ENCODE data around the gene CIAPIN1.

The CIAPIN1 gene

DNA sequence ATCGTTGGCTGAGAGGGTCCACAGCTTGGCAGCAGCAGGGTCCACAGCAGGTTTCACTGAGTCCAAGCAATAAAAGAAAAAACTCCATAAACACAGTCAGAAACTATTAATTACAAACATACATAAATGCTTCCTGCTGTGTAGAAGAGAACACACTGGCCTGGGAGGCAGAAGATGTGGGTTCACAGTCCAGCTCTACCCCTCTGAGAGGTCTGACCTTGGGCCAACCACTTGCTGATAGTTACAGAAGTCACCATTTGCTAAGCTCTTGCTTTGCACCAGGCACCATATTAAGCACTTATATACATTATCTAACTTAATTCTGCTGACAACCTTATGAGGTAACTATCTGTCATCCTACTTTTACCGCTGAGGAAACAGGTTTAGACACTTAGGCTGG lies 14.7 kb downstream of the CIAPIN1 start:
- H3K27me3 ChIP-seq, result no peaks in the 10 kb centered on the region
- no peak for DNase-seq
- H3K36me3 ChIP-seq, result peaks cover 78% of the 10 kb centered on the region
- H3K4me1 ChIP-seq, result no peaks in the 10 kb centered on the region
- TF ChIP-seq, protein P1, sequence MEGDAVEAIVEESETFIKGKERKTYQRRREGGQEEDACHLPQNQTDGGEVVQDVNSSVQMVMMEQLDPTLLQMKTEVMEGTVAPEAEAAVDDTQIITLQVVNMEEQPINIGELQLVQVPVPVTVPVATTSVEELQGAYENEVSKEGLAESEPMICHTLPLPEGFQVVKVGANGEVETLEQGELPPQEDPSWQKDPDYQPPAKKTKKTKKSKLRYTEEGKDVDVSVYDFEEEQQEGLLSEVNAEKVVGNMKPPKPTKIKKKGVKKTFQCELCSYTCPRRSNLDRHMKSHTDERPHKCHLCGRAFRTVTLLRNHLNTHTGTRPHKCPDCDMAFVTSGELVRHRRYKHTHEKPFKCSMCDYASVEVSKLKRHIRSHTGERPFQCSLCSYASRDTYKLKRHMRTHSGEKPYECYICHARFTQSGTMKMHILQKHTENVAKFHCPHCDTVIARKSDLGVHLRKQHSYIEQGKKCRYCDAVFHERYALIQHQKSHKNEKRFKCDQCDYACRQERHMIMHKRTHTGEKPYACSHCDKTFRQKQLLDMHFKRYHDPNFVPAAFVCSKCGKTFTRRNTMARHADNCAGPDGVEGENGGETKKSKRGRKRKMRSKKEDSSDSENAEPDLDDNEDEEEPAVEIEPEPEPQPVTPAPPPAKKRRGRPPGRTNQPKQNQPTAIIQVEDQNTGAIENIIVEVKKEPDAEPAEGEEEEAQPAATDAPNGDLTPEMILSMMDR (IDR thresholded peaks at IDR 0.05; ENCODE audit: low read depth, low read length), result no peak
- H3K4me3 ChIP-seq (ENCODE audit: low read depth, low read length), result no peak overlapping the region
- no peaks in the 10 kb centered on the region for H3K9me3 ChIP-seq

DNA sequence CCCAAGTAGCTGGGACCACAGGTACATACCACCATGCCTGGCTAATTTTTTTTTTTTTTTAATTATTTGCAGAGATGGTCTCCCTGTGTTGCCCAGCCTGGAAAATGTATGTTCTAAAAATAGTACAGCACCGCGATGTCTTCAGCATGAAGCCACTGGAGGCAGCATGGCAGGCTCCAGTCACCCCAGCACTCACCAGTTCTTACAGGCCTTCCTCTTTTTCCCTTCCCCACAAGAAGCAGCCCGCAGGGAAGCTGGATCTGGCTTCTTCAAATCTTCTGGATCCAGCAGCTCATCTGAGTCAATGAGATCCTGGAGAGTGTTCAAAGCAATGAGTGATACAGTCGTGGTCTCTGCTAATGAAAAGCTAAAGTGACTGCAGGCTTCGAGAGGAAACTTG lies 16.2 kb downstream of the CIAPIN1 start:
- H3K27me3 ChIP-seq, result no peaks in the 10 kb centered on the region
- H3K4me1 ChIP-seq, result no peaks in the 10 kb centered on the region
- H3K4me3 ChIP-seq (ENCODE audit: low read depth, low read length), result no peak overlapping the region
- H3K9me3 ChIP-seq, result no peaks in the 10 kb centered on the region
- TF ChIP-seq, protein P1 (IDR thresholded peaks at IDR 0.05; ENCODE audit: low read depth, low read length), result no peak
- DNase-seq, result no peak
- peaks cover 69% of the 10 kb centered on the region for H3K36me3 ChIP-seq

DNA sequence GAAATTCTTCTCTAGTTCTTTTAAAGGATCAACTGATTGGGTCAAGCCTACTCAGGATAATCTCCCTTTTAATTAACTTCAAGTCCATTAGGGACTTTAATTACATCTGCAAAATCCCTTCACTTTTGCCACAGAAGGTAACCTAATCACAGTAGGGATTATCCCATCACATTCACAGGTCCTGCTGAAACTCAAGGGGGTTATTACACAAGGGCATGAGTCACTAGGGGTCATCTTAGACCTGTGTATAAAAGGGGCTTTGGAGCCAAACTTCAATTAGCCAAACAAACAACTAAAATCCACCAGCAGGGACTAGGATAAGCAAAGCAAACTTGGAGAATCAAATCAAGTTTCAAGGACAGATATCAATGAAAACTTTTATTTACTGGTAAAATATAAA lies 19.4 kb downstream of the CIAPIN1 start:
- no peaks in the 10 kb centered on the region for H3K9me3 ChIP-seq
- no peaks in the 10 kb centered on the region for H3K27me3 ChIP-seq
- no peak overlapping the region for H3K4me3 ChIP-seq (ENCODE audit: low read depth, low read length)
- H3K36me3 ChIP-seq, result peaks cover 38% of the 10 kb centered on the region
- TF ChIP-seq, protein P1 (IDR thresholded peaks at IDR 0.05; ENCODE audit: low read depth, low read length), result no peak
- DNase-seq, result no peak
- no peaks in the 10 kb centered on the region for H3K4me1 ChIP-seq

DNA sequence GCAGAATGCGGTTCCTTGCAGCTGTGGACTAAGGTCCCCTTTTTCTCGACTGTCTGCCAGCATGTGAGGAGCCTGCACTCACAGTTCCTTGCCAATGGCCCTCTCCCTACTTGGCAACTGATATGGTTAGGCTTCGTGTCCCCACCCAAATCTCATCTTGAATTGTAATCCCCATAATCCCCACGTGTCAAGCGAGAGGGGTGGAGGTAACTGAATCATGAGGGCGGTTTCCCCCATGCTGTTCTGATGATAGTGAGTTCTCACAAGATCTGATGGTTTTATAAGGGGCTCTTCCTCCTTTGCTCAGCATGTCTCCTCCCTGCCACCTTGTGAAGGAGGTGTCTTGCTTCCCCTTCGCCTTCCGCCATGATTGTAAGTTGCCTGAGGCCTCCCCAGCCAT lies 19.9 kb downstream of the CIAPIN1 start:
- H3K4me1 ChIP-seq, result no peaks in the 10 kb centered on the region
- no peak overlapping the region for H3K4me3 ChIP-seq (ENCODE audit: low read depth, low read length)
- DNase-seq, result no peak
- H3K36me3 ChIP-seq, result peaks cover 33% of the 10 kb centered on the region
- TF ChIP-seq, protein P1 (IDR thresholded peaks at IDR 0.05; ENCODE audit: low read depth, low read length), result no peak
- no peaks in the 10 kb centered on the region for H3K9me3 ChIP-seq
- no peaks in the 10 kb centered on the region for H3K27me3 ChIP-seq

DNA sequence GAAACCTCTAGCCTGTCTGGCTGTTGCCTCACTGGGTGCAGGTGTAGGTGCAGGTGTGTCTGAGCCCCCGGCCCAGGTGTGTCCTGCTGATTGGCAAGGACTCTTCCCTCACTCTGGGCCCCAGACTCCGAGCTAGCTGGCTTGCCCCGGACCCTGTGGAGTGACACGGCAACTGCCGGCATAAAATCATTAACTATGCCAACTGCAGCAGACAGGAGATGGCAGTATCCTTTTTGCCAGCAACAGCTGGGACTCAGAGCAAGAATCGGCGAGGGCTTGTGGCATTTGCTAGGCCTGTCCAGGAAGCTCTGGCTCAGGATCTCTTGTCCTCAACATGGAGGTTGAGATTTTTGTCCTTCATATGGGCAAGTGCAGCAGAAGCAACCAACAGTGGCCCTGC lies 20.8 kb downstream of the CIAPIN1 start:
- TF ChIP-seq, protein P1 (IDR thresholded peaks at IDR 0.05; ENCODE audit: low read depth, low read length), result no peak
- Histone ChIP-seq H3K36me3 (peaks cover 29% of the 10 kb centered on the region), H3K9me3 (no peaks in the 10 kb centered on the region), H3K27me3 (no peaks in the 10 kb centered on the region), H3K4me1 (no peaks in the 10 kb centered on the region), H3K4me3 (ENCODE audit: low read depth, low read length) (no peak overlapping the region)
- DNase-seq, result no peak

DNA sequence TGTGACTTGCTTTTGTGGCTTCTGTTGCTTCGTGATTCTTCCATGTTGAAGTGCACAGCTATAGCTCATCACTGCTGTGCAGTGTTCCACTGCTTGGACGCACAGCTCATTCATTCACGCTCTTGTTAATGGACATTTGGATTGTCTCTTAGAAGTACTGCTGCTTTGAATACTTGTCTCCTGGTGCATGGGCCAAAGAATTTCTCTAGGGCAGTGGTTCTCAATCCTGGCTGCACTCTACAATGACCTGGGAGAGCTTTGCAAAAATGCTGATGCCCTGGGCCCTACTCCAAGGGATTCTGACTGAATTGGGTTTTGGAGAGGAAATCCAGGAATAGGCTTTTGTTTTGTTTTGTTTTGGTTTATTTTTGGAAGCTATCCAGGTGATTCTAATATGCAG lies 22.6 kb downstream of the CIAPIN1 start:
- DNase-seq, result no peak
- TF ChIP-seq, protein P1 (IDR thresholded peaks at IDR 0.05; ENCODE audit: low read depth, low read length), result no peak
- H3K27me3 ChIP-seq, result no peaks in the 10 kb centered on the region
- no peaks in the 10 kb centered on the region for H3K9me3 ChIP-seq
- peaks cover 1% of the 10 kb centered on the region; the same call in 1 of the 2 replicates for H3K4me1 ChIP-seq
- peaks cover 11% of the 10 kb centered on the region for H3K36me3 ChIP-seq
- no peak overlapping the region for H3K4me3 ChIP-seq (ENCODE audit: low read depth, low read length)
